Measurements from ENCODE around the gene CCDC88C.
"Not testable (repeated sequence)": the region's sequence is repeated elsewhere in the genome, so short reads cannot be mapped to it uniquely, and the experiment has no call there.

CCDC88C gene

GRCh38 chr14:91417120-91417982, at the start of gene CCDC88C:
Gene CCDC88C (minus strand): TSS chr14:91417820. CDS start chr14:91417690, 130 bp downstream.
- DNase-seq (ENCODE audit: low spot score), result no peak

GRCh38 chr14:91466192-91466591, 48.6 kb upstream of the CCDC88C start:
- DNase-seq (ENCODE audit: low spot score) (no peak), FAIRE-seq (no peak)

More at GRCh38 chr14:91417120-91417982, at the start of gene CCDC88C:
- no peak for FAIRE-seq

GRCh38 chr14:91464615-91465205, 47.1 kb upstream of the CCDC88C start:
- FAIRE-seq, result no peak
- no peak for DNase-seq (ENCODE audit: low spot score)

GRCh38 chr14:91458612-91459011, 41.0 kb upstream of the CCDC88C start:
- DNase-seq (ENCODE audit: low spot score) (no peak), FAIRE-seq (no peak)

GRCh38 chr14:91456283-91456682, 38.7 kb upstream of the CCDC88C start:
- DNase-seq (ENCODE audit: low spot score) (no peak), FAIRE-seq (no peak)

- DNase-seq (ENCODE audit: low spot score) (no peak), FAIRE-seq (no peak)
These were observed 37.0 kb upstream of the CCDC88C start for GRCh38 chr14:91454580-91454979.

GRCh38 chr14:91454155-91454554, 36.5 kb upstream of the CCDC88C start:
- no peak for FAIRE-seq
- no peak for DNase-seq (ENCODE audit: low spot score)

- DNase-seq (ENCODE audit: low spot score) (no peak), FAIRE-seq (no peak)
These were observed 36.1 kb upstream of the CCDC88C start for GRCh38 chr14:91453744-91454143.

- DNase-seq (ENCODE audit: low spot score) (no peak), FAIRE-seq (no peak)
These were observed 26.9 kb upstream of the CCDC88C start for GRCh38 chr14:91444335-91445020.

- DNase-seq (ENCODE audit: low spot score), result no peak
- FAIRE-seq, result no peak
These were observed 21.7 kb upstream of the CCDC88C start for GRCh38 chr14:91439345-91439744.

- DNase-seq (ENCODE audit: low spot score) (no peak), FAIRE-seq (no peak)
These were observed 21.2 kb upstream of the CCDC88C start for GRCh38 chr14:91438845-91439244.

GRCh38 chr14:91436266-91436665, 18.6 kb upstream of the CCDC88C start:
- FAIRE-seq; DNase-seq (ENCODE audit: low spot score): not testable (repeated sequence)

GRCh38 chr14:91429385-91429784, 11.8 kb upstream of the CCDC88C start:
- no peak for FAIRE-seq
- DNase-seq (ENCODE audit: low spot score), result no peak

GRCh38 chr14:91428931-91429330, 11.3 kb upstream of the CCDC88C start:
- DNase-seq (ENCODE audit: low spot score); FAIRE-seq: not testable (repeated sequence)

GRCh38 chr14:91425531-91425944, 7.9 kb upstream of the CCDC88C start:
- FAIRE-seq; DNase-seq (ENCODE audit: low spot score): not testable (repeated sequence)

- FAIRE-seq (no peak), DNase-seq (ENCODE audit: low spot score) (no peak)
These were observed 7.4 kb upstream of the CCDC88C start for GRCh38 chr14:91424813-91425530.

- DNase-seq (ENCODE audit: low spot score), result no peak
- FAIRE-seq, result no peak
These were observed 3.1 kb upstream of the CCDC88C start for GRCh38 chr14:91420686-91421085.

GRCh38 chr14:91419451-91419850, 1.8 kb upstream of the CCDC88C start:
- no peak for FAIRE-seq
- no peak for DNase-seq (ENCODE audit: low spot score)

- DNase-seq (ENCODE audit: low spot score) (no peak), FAIRE-seq (no peak)
These were observed 1.4 kb upstream of the CCDC88C start for GRCh38 chr14:91419044-91419397.

GRCh38 chr14:91418387-91419043, 895 bp upstream of the CCDC88C start:
- DNase-seq (ENCODE audit: low spot score) (peak; percentile 54), FAIRE-seq (no peak)

GRCh38 chr14:91417983-91418386, 365 bp upstream of the CCDC88C start:
- FAIRE-seq, result no peak
- no peak for DNase-seq (ENCODE audit: low spot score)
